ENCODE results near the gene LY9.

- TF ChIP-seq CTCF (IDR thresholded peaks at IDR 0.05) (no peak), POLR2A (IDR thresholded peaks at IDR 0.05) (no peak)
Observed at GRCh38 chr1:160829766-160830165, 33.8 kb downstream of the LY9 start.
